Urothelium cell line (cell line): ENCODE data around the gene COL5A1.
"Not testable (repeated sequence)": the region's sequence is repeated elsewhere in the genome, so short reads cannot be mapped to it uniquely, and the experiment has no call there.

Source experiments
- DNase-seq: peaks from one replicate; pipeline ENCODE4 v3.0.0; 2011; ENCODE audit warnings: low spot score, mixed read lengths
- FAIRE-seq: peaks from 2 replicates; lab custom pipeline; 2011; peaks lifted over from hg19 to GRCh38; lab: Jason Lieb, UNC

COL5A1 gene

GRCh38 chr9:134689321-134690181 lies 47.9 kb downstream of the COL5A1 start:
- FAIRE-seq (peak; percentile 79), DNase-seq (peak; percentile 77)

- no peak for DNase-seq
- no peak for FAIRE-seq
These were observed 48.7 kb downstream of the COL5A1 start for GRCh38 chr9:134690301-134690751.

GRCh38 chr9:134690946-134691694 lies 49.5 kb downstream of the COL5A1 start:
- no peak for FAIRE-seq
- no peak for DNase-seq

- no peak for FAIRE-seq
- no peak for DNase-seq
These were observed 50.3 kb downstream of the COL5A1 start for GRCh38 chr9:134691695-134692572.

GRCh38 chr9:134692573-134692860 lies 50.9 kb downstream of the COL5A1 start:
- no peak for DNase-seq
- FAIRE-seq, result no peak

- no peak for DNase-seq
- no peak for FAIRE-seq
These were observed 51.4 kb downstream of the COL5A1 start for GRCh38 chr9:134693011-134693410.

GRCh38 chr9:134693641-134694367 lies 52.2 kb downstream of the COL5A1 start:
- DNase-seq, result no peak
- FAIRE-seq, result no peak

- DNase-seq (no peak), FAIRE-seq (no peak)
These were observed 52.7 kb downstream of the COL5A1 start for GRCh38 chr9:134694368-134694665.

- FAIRE-seq, result no peak
- no peak for DNase-seq
These were observed 53.1 kb downstream of the COL5A1 start for GRCh38 chr9:134694714-134695113.

- DNase-seq (no peak), FAIRE-seq (no peak)
These were observed 53.5 kb downstream of the COL5A1 start for GRCh38 chr9:134695144-134695543.

GRCh38 chr9:134696433-134696832 lies 54.8 kb downstream of the COL5A1 start:
- DNase-seq, result no peak
- FAIRE-seq, result no peak

GRCh38 chr9:134698111-134698510 lies 56.5 kb downstream of the COL5A1 start:
- no peak for FAIRE-seq
- no peak for DNase-seq

GRCh38 chr9:134698587-134699342 lies 57.2 kb downstream of the COL5A1 start:
- FAIRE-seq, result no peak
- peak; percentile 68 for DNase-seq

GRCh38 chr9:134699343-134699740 lies 57.7 kb downstream of the COL5A1 start:
- FAIRE-seq (no peak), DNase-seq (no peak)

GRCh38 chr9:134700636-134701350 lies 59.2 kb downstream of the COL5A1 start:
- DNase-seq (no peak), FAIRE-seq (no peak)

- DNase-seq (no peak), FAIRE-seq (no peak)
These were observed 60.1 kb downstream of the COL5A1 start for GRCh38 chr9:134701581-134702259.

GRCh38 chr9:134702291-134702690 lies 60.7 kb downstream of the COL5A1 start:
- no peak for DNase-seq
- no peak for FAIRE-seq

- not testable (repeated sequence) for FAIRE-seq, DNase-seq
These were observed 62.1 kb downstream of the COL5A1 start for GRCh38 chr9:134703730-134704114.

- FAIRE-seq (no peak), DNase-seq (no peak)
These were observed 62.9 kb downstream of the COL5A1 start for GRCh38 chr9:134704498-134704897.
